ENCODE measurements around the gene WDR87. TPM values are rescaled to one million over a fixed set of nuclear protein-coding genes. Genes with fewer than 3 reads are reported as not detected.

WDR87 gene
- polyA plus RNA-seq, 1 experiment = not detected

DNA sequence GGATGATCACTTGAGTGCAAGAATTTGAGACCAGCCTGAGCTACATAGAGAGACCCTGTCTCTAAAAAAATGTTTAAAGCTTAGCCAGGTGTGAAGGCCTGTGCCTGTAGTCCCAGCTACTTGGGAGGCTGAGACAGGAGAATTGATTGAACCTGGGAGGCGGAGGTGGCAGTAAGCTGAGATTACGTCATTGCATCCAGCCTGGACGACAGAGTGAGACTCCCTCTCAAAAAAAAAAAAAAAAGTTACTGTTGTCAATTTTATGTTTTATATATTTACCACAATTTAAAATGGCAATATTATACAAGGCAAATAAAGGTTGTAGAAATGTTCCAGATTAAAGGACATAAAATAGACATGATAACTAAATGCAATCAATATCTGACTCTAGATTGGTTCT, 29.2 kb downstream of the WDR87 start:
- no peak overlapping the region for H3K27ac ChIP-seq (ENCODE audit: low read depth, low read length)
- CTCF ChIA-PET = no interaction called here
- TF ChIP-seq CTCF (IDR thresholded peaks at IDR 0.05; ENCODE audit: low read depth, low read length) = no peak
- DNase-seq (ENCODE audit: low read depth, low spot score) = no peak
- H3K27me3 ChIP-seq (ENCODE audit: control insufficient read depth, insufficient read depth, low read length) = no peaks in the 10 kb centered on the region
- no peak overlapping the region for H3K4me3 ChIP-seq (ENCODE audit: low read depth, low read length)
- POLR2A ChIA-PET = no interaction called here
- H3K9me3 ChIP-seq (ENCODE audit: control insufficient read depth, insufficient read depth, low read length) = no peaks in the 10 kb centered on the region

- TF ChIP-seq CTCF (IDR thresholded peaks at IDR 0.05; ENCODE audit: low read depth, low read length) = no peak
- Histone ChIP-seq H3K27me3 (ENCODE audit: control insufficient read depth, insufficient read depth, low read length) (no peaks in the 10 kb centered on the region), H3K4me3 (ENCODE audit: low read depth, low read length) (no peak overlapping the region), H3K9me3 (ENCODE audit: control insufficient read depth, insufficient read depth, low read length) (no peaks in the 10 kb centered on the region; the same call in 1 of the 2 replicates), H3K27ac (ENCODE audit: low read depth, low read length) (no peak overlapping the region)
- ChIA-PET POLR2A (no interaction called here), CTCF (no interaction called here)
- DNase-seq (ENCODE audit: low read depth, low spot score) = no peak
Measured at GRCh38 chr19:37876032-37876431, 30.4 kb downstream of the WDR87 start.

DNA sequence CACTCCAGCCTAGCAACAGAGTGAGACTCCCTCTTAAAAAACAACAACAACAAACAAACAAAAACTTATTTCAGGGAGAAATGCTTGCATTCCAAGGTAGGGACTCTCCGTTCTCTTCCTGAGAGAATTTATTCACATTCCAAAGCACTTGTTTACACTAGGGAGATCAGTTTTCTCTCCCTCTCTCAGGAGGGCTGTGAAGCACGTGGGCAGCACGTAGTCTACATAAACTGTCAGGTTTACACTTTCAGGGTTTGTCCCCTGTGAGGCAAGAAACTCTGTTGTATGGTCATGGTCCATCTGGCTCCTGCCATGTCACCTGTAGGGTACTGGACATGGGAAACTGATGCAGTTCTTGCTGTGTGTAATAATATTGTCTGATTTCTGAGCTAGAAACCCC, 31.6 kb downstream of the WDR87 start:
- Histone ChIP-seq H3K4me3 (ENCODE audit: low read depth, low read length) (no peak overlapping the region), H3K9me3 (ENCODE audit: control insufficient read depth, insufficient read depth, low read length) (peaks cover under 1% of the 10 kb centered on the region; the same call in 1 of the 2 replicates), H3K27ac (ENCODE audit: low read depth, low read length) (no peak overlapping the region), H3K27me3 (ENCODE audit: control insufficient read depth, insufficient read depth, low read length) (no peaks in the 10 kb centered on the region)
- POLR2A ChIA-PET = no interaction called here
- peak; percentile 20 for DNase-seq (ENCODE audit: low read depth, low spot score)
- CTCF ChIA-PET = no interaction called here
- TF ChIP-seq CTCF (IDR thresholded peaks at IDR 0.05; ENCODE audit: low read depth, low read length) = no peak

DNA sequence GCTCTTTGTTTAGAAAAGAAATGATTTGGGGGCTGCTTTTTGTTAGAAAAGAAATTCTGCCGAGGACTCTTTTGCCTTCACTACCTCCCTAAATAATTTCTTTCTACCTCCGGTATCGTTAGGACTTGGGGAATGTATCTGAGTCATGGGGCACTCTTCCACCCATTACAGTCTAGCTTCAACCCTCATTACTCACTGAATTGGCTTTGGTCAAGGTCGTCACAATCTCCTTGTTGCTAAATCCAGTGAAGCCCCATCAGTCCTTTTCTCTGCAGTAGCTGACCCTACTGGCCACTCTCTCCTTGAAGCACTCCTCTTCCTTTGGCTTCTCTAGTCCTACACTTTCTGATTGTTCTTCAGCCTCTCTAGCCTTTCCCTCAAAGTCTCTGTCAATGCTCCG, 34.0 kb downstream of the WDR87 start:
- Histone ChIP-seq H3K27me3 (ENCODE audit: control insufficient read depth, insufficient read depth, low read length) (no peaks in the 10 kb centered on the region), H3K4me3 (ENCODE audit: low read depth, low read length) (no peak overlapping the region), H3K9me3 (ENCODE audit: control insufficient read depth, insufficient read depth, low read length) (peaks cover 8% of the 10 kb centered on the region; the same call in 1 of the 2 replicates), H3K27ac (ENCODE audit: low read depth, low read length) (no peak overlapping the region)
- TF ChIP-seq CTCF (IDR thresholded peaks at IDR 0.05; ENCODE audit: low read depth, low read length) = no peak
- ChIA-PET POLR2A (no interaction called here), CTCF (no interaction called here)
- DNase-seq (ENCODE audit: low read depth, low spot score) = no peak

- Histone ChIP-seq H3K4me3 (ENCODE audit: low read depth, low read length) (no peak overlapping the region), H3K27ac (ENCODE audit: low read depth, low read length) (no peak overlapping the region), H3K27me3 (ENCODE audit: control insufficient read depth, insufficient read depth, low read length) (no peaks in the 10 kb centered on the region), H3K9me3 (ENCODE audit: control insufficient read depth, insufficient read depth, low read length) (peaks cover 8% of the 10 kb centered on the region; the same call in 1 of the 2 replicates)
- no peak for DNase-seq (ENCODE audit: low read depth, low spot score)
- POLR2A ChIA-PET = no interaction called here
- TF ChIP-seq CTCF (IDR thresholded peaks at IDR 0.05; ENCODE audit: low read depth, low read length) = no peak
- CTCF ChIA-PET = no interaction called here
Measured at GRCh38 chr19:37869766-37870340, 36.5 kb downstream of the WDR87 start.
